ENCODE results near the gene SESN3.
A peak's percentile ranks its signal among the peaks of the same experiment; 100 is the strongest.
"Not testable (repeated sequence)": the region's sequence is repeated elsewhere in the genome, so short reads cannot be mapped to it uniquely, and the experiment has no call there.

The SESN3 gene

GRCh38 chr11:95153857-95154246, 77.2 kb downstream of the SESN3 start:
- no peak for DNase-seq (ENCODE audit: low read depth in 2 of 3, low spot score in 2 of 3)

- no peak for DNase-seq (ENCODE audit: low read depth in 2 of 3, low spot score in 2 of 3)
Observed at GRCh38 chr11:95152876-95153856, 77.8 kb downstream of the SESN3 start.

GRCh38 chr11:95150956-95151684, 79.9 kb downstream of the SESN3 start:
- peak; percentile 55 to 82 (median 79) for DNase-seq (ENCODE audit: low read depth in 2 of 3, low spot score in 2 of 3)

GRCh38 chr11:95149651-95150364, 81.2 kb downstream of the SESN3 start:
- no peak for DNase-seq (ENCODE audit: low read depth in 2 of 3, low spot score in 2 of 3)

- no peak for DNase-seq (ENCODE audit: low read depth in 2 of 3, low spot score in 2 of 3)
Observed at GRCh38 chr11:95148938-95149337, 82.1 kb downstream of the SESN3 start.

- no peak for DNase-seq (ENCODE audit: low read depth in 2 of 3, low spot score in 2 of 3)
Observed at GRCh38 chr11:95148406-95148805, 82.6 kb downstream of the SESN3 start.

GRCh38 chr11:95147364-95147905, 83.6 kb downstream of the SESN3 start:
- DNase-seq (ENCODE audit: low read depth in 2 of 3, low spot score in 2 of 3): no peak

GRCh38 chr11:95145430-95146060, 85.5 kb downstream of the SESN3 start:
- no peak for DNase-seq (ENCODE audit: low read depth in 2 of 3, low spot score in 2 of 3)

- no peak for DNase-seq (ENCODE audit: low read depth in 2 of 3, low spot score in 2 of 3)
Observed at GRCh38 chr11:95144313-95145235, 86.4 kb downstream of the SESN3 start.

- no peak for DNase-seq (ENCODE audit: low read depth in 2 of 3, low spot score in 2 of 3)
Observed at GRCh38 chr11:95143106-95143681, 87.8 kb downstream of the SESN3 start.

GRCh38 chr11:95142431-95142830, 88.6 kb downstream of the SESN3 start:
- DNase-seq (ENCODE audit: low read depth in 2 of 3, low spot score in 2 of 3): no peak

GRCh38 chr11:95140397-95141033, 90.5 kb downstream of the SESN3 start:
- no peak for DNase-seq (ENCODE audit: low read depth in 2 of 3, low spot score in 2 of 3)

GRCh38 chr11:95138448-95138847, 92.6 kb downstream of the SESN3 start:
- DNase-seq (ENCODE audit: low read depth in 2 of 3, low spot score in 2 of 3): no peak

- DNase-seq (ENCODE audit: low read depth in 2 of 3, low spot score in 2 of 3): no peak
Observed at GRCh38 chr11:95137299-95137698, 93.7 kb downstream of the SESN3 start.

- DNase-seq (ENCODE audit: low read depth in 2 of 3, low spot score in 2 of 3): not testable (repeated sequence)
Observed at GRCh38 chr11:95136747-95137146, 94.3 kb downstream of the SESN3 start.

GRCh38 chr11:95135880-95136279, 95.1 kb downstream of the SESN3 start:
- no peak for DNase-seq (ENCODE audit: low read depth in 2 of 3, low spot score in 2 of 3)

- no peak for DNase-seq (ENCODE audit: low read depth in 2 of 3, low spot score in 2 of 3)
Observed at GRCh38 chr11:95135155-95135554, 95.8 kb downstream of the SESN3 start.

- no peak for DNase-seq (ENCODE audit: low read depth in 2 of 3, low spot score in 2 of 3)
Observed at GRCh38 chr11:95134491-95134890, 96.5 kb downstream of the SESN3 start.

- no peak for DNase-seq (ENCODE audit: low read depth in 2 of 3, low spot score in 2 of 3)
Observed at GRCh38 chr11:95132956-95133355, 98.0 kb downstream of the SESN3 start.

Measured in activated CD8-positive, alpha-beta memory T cell treated with anti-CD3 and anti-CD28 coated beads for 48 hours (primary cell).